GM04504 (cell line): ENCODE data around the gene C1orf87.
A peak's percentile ranks its signal among the peaks of the same experiment; 100 is the strongest.

ENCODE experiments used
- DNase-seq: peaks from one replicate; pipeline ENCODE4 v3.0.0-alpha.2; 2012; ENCODE audit warnings: low read depth

C1orf87 gene

DNA sequence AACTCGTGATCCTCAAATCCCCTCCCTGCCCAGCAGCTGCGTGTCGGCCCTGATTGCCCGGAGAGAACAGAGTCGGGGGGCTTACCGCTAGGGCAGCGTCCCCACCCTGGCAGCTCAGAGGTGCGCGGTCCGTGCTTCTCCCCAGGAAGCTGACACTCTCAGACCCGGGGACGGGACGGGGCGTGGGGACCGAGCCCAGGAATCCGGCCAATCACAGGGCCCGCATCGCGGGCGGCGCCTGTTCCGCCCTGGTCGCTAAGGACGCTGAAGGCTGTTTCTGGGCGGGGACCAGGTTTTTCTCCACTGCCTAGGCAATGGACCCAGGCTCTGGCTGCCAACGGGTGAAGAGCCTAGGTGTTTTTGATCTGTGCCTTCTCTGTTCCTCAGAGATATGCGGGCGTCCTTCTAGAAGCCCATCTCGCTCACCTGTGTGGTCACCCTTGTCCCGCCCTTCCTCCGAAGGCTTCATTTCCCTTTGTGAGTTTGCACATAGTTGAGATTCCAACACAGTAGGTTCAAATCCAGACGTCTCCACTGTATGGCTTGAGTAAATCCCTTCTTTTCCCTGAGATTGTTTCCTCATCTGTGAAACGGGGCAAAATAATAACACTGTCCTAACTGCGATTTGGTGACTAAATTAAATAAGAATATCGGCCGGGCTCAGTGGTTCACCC lies at the start of gene C1orf87:
Gene C1orf87, minus strand, starts transcription at position 166 of the 674 bp plus-strand sequence. CDS start 1,127 bp downstream, outside the sequence.
- DNase-seq = no peak

GRCh38 chr1:60118085-60118484 lies 44.5 kb upstream of the C1orf87 start:
- peak; percentile 65 for DNase-seq

DNA sequence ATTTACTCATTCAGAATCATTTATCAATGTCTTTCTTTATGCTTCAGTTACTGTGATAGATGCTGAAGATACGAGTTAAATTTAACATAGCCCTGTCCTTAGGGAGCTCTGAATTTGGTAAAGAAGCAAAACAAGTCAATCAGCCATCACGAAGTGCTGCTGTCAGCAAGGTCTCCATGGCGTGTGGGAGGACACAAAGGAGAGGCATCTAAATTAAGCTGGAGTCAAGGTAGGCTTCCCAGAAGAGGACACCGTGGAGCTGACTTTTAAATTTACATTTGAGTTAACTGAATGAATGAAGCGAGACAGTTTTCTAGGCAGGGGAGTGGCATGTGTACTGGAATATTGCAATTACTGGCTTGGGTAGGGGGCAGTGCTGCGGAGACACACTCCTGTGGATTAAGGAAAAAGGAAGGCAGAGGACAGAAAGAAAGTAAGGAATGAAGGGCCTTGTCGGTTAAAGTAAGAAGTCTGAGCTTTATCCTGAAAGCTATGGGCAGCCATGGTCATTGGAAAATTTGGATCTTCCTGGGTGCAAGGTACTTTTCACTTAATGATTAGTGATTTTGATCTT lies 41.3 kb upstream of the C1orf87 start:
- DNase-seq = no peak

DNA sequence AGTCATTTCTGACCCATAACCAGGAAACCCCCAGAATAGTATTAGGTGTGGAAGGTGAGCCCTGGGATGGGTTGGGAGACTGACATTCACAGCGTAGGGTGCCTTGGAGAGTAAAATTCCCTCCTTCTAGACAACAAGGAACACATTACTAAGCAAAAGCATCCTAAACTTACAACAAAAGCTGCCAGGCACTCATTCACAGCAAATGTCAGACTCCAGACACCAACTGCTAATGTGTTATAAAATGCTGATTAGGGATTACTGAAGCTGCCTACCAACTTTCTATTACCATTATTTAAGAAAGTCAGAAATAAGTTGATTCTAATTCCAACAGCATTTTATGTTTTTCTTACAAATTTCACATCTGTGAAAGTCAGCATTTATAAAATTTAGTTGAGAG lies 40.0 kb upstream of the C1orf87 start:
- DNase-seq = no peak

GRCh38 chr1:60113028-60113427 lies 39.5 kb upstream of the C1orf87 start:
- no peak for DNase-seq

GRCh38 chr1:60111716-60112115 lies 38.1 kb upstream of the C1orf87 start:
- DNase-seq = no peak

DNA sequence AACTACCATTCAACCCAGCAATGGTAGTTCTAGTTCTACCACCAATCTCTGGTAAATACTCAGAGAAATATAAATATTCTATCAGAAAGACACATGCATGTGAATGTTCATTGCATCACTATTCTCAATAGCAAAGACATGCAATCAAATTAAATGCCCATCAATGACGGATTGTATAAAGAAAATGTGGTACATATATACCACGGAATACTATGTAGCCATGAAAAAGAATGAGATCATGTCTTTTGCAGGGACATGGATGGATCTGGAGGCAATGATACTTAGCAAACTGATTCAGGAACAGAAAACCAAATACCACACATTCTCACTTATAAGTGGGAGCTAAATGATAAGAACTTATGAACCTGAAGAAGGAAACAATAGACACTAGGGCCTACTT lies 37.5 kb upstream of the C1orf87 start:
- no peak for DNase-seq

DNA sequence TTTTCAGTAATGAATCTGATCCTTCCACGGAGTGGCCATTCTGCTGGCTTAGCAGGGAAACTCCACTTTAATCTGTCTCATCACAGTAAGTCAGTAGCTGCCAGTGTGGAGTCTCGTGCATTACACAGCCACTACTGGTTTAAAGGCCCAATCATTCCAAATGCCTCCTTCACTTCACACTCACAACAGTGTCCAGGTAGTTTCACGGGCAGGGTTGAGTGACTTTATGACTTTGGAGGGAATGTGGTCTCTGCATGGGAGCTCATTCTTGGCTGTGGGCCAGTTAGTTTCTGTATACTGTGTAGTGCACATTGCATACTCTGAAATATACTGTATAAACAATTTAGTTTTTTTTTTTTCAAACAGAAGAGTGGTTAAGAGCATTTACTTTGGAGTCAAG lies 34.6 kb upstream of the C1orf87 start:
- DNase-seq = no peak

DNA sequence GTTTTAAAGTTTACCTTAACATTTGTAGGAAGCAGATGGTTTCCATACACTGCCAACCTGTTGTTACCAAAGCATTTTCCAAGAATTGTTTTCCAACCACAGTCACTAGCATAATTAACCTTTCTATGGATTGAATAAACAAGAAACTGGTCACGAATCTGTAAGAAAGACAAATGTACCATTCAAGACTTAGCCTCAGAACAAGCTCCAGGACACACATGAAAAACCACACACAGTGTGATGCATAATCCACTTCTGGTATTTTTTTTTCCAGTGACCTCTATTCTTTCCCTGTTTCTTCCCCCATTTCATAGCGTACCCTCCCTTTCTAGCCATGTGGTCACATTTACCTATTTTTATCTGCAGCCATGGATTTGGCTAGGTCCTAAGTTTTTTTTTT lies 29.6 kb upstream of the C1orf87 start:
- no peak for DNase-seq

DNA sequence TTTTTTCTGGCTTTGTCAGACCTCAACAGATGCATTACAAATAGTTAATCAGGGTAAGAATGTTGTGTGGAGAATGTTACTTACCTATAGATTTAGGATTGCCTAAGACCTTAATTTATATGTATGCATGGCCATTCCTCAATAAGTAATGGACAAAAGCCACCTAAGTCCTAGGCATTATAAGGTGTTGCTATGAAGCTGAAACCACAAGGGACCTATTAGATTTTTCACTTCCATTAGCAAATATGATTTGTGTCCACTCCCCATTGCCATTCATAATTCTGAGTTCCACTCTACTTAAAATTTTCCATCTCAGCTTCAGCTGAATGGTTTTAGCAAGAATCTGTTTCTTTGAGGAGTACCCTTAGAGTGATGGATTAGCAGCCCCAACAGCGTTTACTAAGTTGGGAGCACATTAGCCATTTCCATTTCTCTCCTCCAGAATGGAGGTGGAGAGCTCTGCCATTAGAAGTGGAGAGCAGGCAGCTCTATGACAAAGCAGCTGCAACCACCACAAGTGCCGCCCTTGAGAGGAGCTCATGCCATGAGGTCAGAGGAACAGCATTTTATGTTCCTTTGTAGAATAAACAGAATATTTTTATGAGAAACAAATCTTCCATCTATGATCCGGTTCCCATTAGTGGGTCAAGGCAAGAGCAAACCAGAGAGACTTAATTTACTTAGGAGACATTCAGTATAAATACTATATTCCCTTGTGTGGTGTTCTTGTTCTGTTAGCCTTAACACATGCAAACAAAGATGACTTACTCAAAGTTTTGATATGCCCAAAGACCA lies 28.9 kb upstream of the C1orf87 start:
- no peak for DNase-seq

- no peak for DNase-seq
Observed at GRCh38 chr1:60101516-60101915, 27.9 kb upstream of the C1orf87 start.

DNA sequence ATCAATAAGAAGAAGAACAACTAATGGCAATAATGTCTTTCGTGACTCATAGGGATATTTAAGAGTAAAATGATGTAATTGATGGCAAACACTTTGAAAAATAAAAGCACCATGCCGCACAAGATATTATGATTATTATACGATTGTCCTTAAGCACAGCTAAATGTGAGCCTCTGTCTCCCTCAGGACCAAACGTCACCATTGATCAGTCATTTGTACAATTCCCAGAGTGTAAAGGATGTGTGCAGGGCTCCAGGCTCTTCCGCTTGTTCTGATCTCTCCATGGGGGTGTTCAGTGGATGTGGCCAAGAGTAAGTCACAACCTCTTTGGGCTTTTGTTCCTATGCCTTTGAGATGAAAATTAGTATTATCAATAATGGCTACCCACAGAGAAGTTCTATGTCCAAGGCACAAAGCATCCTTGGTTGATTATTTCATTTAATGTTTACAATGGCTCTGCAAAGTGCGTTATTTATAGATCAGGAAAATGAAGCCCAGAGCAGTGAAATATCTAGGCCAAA lies 17.7 kb upstream of the C1orf87 start:
- no peak for DNase-seq

GRCh38 chr1:60090655-60091054 lies 17.1 kb upstream of the C1orf87 start:
- no peak for DNase-seq

GRCh38 chr1:60088620-60089155 lies 15.1 kb upstream of the C1orf87 start:
- DNase-seq = no peak

- DNase-seq = no peak
Observed at GRCh38 chr1:60087681-60088080, 14.1 kb upstream of the C1orf87 start.

DNA sequence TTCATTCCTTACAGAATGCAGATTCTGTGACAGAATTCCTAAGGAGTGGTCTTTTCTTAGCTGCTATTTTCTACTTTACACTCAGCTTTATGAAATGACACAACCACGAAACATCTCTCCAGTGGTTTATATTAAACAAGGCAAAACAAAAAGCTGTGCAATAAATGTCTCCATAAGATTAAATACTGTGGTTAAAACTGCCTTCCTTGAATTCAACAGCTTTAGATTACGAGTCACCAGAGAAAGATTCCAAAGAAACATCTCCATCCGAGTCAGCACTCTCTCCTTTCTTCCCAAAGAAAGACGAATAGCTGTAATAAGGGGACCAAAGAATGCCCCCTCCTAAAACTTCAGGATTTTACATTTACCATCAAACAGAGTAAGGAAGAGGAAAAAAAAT lies 4.6 kb upstream of the C1orf87 start:
- DNase-seq = peak; percentile 16

GRCh38 chr1:60071296-60071695 lies 2.3 kb downstream of the C1orf87 start:
- no peak for DNase-seq

- no peak for DNase-seq
Observed at GRCh38 chr1:60069691-60070090, 3.9 kb downstream of the C1orf87 start.

GRCh38 chr1:60068393-60069045 lies 5.1 kb downstream of the C1orf87 start:
- peak; percentile 19 for DNase-seq

DNA sequence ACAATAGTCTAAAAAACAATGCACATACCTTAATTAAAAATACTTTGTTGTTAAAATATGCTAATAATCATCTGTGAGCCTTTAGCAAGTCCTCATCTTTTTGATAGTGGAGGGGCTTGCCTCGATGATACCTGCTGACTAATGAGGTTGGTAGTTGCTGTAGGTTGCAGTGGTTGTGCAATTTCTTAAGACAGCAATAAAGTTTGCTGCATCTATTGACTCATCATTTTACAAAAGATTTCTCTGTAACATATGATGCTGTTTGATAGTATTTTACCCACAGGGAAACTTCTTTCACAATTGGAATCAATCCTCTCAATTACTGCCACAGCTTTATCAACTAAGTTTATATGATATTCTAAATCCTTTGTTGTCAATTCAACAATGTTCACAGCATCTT lies 7.6 kb downstream of the C1orf87 start:
- DNase-seq = no peak

DNA sequence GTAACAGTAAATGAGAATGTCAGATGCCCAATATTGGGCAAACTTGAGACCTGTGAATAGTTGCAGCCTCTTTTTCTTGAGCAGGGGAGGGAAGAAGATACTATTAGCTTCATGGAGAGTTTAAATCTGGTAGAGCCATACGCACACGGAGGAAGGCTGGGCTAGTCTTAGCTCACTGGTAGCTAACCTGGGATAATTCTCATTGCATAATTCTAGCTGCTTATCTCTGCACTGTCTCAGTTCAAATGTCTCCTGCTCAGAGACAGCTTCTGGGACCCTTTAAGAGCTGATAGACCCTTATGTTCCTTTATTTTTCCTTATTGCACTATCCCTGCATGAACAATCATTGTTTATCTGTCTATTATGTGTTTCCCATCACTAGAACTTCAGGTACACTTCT lies 8.4 kb downstream of the C1orf87 start:
- DNase-seq = no peak

DNA sequence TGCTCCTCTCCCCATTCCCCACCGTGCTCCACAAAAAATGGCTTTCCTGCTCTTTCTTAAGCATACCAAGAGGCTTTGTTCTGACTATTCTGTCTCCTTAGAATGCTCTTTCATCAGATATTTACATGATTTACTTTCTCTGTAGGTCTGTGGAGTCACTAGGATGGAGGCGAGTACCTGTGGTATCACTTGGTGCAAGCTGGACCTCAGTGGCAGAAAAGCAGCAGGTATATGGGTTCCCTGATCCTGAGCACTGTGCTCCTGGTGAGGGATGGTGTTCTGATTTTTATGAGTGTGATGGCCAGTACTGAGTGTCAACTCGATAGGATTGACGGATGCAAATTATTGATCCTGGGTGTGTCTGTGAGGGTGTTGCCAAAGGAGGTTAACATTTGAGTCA lies 10.0 kb downstream of the C1orf87 start:
- DNase-seq = no peak
